ENCODE results near the gene FBXO31. TPM values are rescaled to one million over a fixed set of nuclear protein-coding genes. Genes with fewer than 3 reads are reported as not detected.

FBXO31 gene
- total and polyA plus RNA-seq, 2 donors (not counting 3 experiments of a cell fraction or from before 2014, with no cell fraction given): 17.1 to 31.8 TPM

DNA sequence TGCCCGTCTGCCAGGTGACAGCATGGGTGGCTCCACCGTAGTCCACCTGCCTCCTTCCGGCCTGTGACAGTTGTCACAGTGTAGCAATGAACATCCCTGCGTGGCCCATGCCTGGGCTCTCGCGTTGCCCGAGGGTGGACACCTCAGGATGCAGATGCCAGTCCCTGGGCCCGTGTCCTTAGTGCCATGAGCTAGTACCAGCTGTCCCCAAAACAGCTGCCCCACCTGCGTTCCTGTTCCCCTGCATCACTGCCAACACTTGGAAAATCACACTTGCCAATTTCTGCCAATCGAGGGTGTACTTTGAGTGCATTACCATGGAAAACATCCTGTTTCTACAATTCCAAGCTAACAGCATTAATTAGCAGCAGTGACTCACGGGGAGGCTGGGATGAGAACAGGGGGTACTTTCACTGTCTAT is 57.4 kb downstream of the FBXO31 start:
- no peak overlapping the region for H3K4me3 ChIP-seq (replicated peaks in 1 of 3; ENCODE audit: insufficient read depth in 1 of 3, low read depth in 1 of 3, low read length in 3 of 3)
- intact Hi-C loops (cut with micrococcal nuclease) (no loop called here), dilution Hi-C loops (cut with MboI; ENCODE audit: extremely low pct_ligation_motif_present, low sequenced_read_pairs) (no loop called here)
- BruUV-seq (replicated peaks): no TSS peak
- CTCF ChIA-PET: interaction anchor here (0.7 to 3.3 kb wide), 2 partner anchors 57 to 68 kb away, joined by 3 to 21 read pairs; partner anchors contain the start of gene FBXO31
- POLR2A ChIA-PET: no interaction called here
- peak; percentile 26 for DNase-seq (ENCODE audit: low read depth, low spot score)
- H3K79me2 ChIP-seq (ENCODE audit: control insufficient read depth, insufficient read depth, low read length): no peaks in the 10 kb centered on the region
- H4K20me1 ChIP-seq (replicated peaks; ENCODE audit: control insufficient read depth, extremely low read depth, insufficient read depth, low read length): no peaks in the 10 kb centered on the region
- H3K9ac ChIP-seq (replicated peaks; ENCODE audit: extremely low read depth, insufficient read depth, low read length): no peak overlapping the region
- H3K36me3 ChIP-seq (ENCODE audit: control insufficient read depth in 2 of 2, extremely low read depth in 1 of 2, insufficient read depth in 2 of 2, low read length in 2 of 2): peaks cover 2 to 11% of the 10 kb centered on the region in 2 experiments
- no peaks in the 10 kb centered on the region for H3K27me3 ChIP-seq (ENCODE audit: control insufficient read depth in 2 of 2, insufficient read depth in 2 of 2, low read length in 2 of 2)
- FAIRE-seq: no peak
- no peak for TF ChIP-seq JUN (IDR thresholded peaks at IDR 0.05; ENCODE audit: borderline replicate concordance, insufficient read depth, insufficient read length, low read depth)
- TF ChIP-seq, protein P1, sequence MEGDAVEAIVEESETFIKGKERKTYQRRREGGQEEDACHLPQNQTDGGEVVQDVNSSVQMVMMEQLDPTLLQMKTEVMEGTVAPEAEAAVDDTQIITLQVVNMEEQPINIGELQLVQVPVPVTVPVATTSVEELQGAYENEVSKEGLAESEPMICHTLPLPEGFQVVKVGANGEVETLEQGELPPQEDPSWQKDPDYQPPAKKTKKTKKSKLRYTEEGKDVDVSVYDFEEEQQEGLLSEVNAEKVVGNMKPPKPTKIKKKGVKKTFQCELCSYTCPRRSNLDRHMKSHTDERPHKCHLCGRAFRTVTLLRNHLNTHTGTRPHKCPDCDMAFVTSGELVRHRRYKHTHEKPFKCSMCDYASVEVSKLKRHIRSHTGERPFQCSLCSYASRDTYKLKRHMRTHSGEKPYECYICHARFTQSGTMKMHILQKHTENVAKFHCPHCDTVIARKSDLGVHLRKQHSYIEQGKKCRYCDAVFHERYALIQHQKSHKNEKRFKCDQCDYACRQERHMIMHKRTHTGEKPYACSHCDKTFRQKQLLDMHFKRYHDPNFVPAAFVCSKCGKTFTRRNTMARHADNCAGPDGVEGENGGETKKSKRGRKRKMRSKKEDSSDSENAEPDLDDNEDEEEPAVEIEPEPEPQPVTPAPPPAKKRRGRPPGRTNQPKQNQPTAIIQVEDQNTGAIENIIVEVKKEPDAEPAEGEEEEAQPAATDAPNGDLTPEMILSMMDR (IDR thresholded peaks at IDR 0.05; ENCODE audit: extremely low read depth in 1 of 2, insufficient read depth in 1 of 2, low read depth in 1 of 2, low read length in 2 of 2): no peak
- no peak overlapping the region for H3K4me2 ChIP-seq (ENCODE audit: insufficient read depth, low read length)
- H2AFZ ChIP-seq (ENCODE audit: low read depth, low read length): no peak overlapping the region
- H3K9me3 ChIP-seq (replicated peaks; ENCODE audit: control insufficient read depth, insufficient read depth, low read length): no peaks in the 10 kb centered on the region
- H3K27ac ChIP-seq (ENCODE audit: insufficient read depth, low read depth, low read length): no peak overlapping the region
- no peaks in the 10 kb centered on the region for H3K9me1 ChIP-seq (replicated peaks; ENCODE audit: control insufficient read depth, extremely low read depth, insufficient read depth, low read length)
- no peaks in the 10 kb centered on the region for H3K4me1 ChIP-seq (ENCODE audit: control insufficient read depth, extremely low read depth, insufficient read depth, low read length)

DNA sequence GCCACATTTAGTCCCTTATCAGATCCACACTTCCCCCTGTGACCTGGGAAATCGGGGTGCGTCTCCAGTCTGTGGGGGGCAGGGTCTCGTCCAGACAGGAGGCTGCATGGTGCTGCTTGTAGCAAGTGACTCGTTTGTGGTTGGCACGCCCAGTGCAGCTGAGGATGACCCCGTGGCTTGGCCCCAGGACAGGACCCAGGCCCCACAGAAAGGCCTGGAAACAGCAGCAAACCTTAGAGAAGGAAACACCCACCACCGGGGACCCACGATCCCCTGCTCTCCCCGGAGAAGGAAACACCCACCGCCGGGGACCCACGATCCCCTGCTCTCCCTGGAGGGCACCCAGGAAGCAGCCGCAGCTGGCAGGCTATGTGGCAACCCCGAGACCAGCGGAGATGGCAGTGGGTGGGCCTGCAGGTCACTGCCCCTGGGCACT is 58.1 kb downstream of the FBXO31 start:
- peaks cover 0 to 6% of the 10 kb centered on the region in 2 experiments for H3K36me3 ChIP-seq (ENCODE audit: control insufficient read depth in 2 of 2, extremely low read depth in 1 of 2, insufficient read depth in 2 of 2, low read length in 2 of 2)
- intact Hi-C loops (cut with micrococcal nuclease): no loop called here
- H2AFZ ChIP-seq (ENCODE audit: low read depth, low read length): no peak overlapping the region
- no peak overlapping the region for H3K9ac ChIP-seq (replicated peaks; ENCODE audit: extremely low read depth, insufficient read depth, low read length)
- CTCF ChIA-PET: interaction anchor here (0.6 to 3.3 kb wide), 4 partner anchors 15 to 725 kb away, joined by 3 to 21 read pairs (median 6); partner anchors contain the start of gene FBXO31
- BruUV-seq (replicated peaks): no TSS peak
- no peak overlapping the region for H3K4me2 ChIP-seq (ENCODE audit: insufficient read depth, low read length)
- no peaks in the 10 kb centered on the region for H3K9me1 ChIP-seq (replicated peaks; ENCODE audit: control insufficient read depth, extremely low read depth, insufficient read depth, low read length)
- TF ChIP-seq, protein P1 (IDR thresholded peaks at IDR 0.05; ENCODE audit: extremely low read depth in 1 of 2, insufficient read depth in 1 of 2, low read depth in 1 of 2, low read length in 2 of 2): no peak
- TF ChIP-seq POLR2AphosphoS5 (IDR thresholded peaks at IDR 0.05; ENCODE audit: insufficient read depth, low read depth, low read length): no peak
- TF ChIP-seq FOS (IDR thresholded peaks at IDR 0.05; ENCODE audit: borderline replicate concordance, insufficient read depth, low read length): no peak
- no peaks in the 10 kb centered on the region for H3K9me3 ChIP-seq (replicated peaks; ENCODE audit: control insufficient read depth, insufficient read depth, low read length)
- H4K20me1 ChIP-seq (replicated peaks; ENCODE audit: control insufficient read depth, extremely low read depth, insufficient read depth, low read length): no peaks in the 10 kb centered on the region
- no peaks in the 10 kb centered on the region for H3K4me1 ChIP-seq (ENCODE audit: control insufficient read depth, extremely low read depth, insufficient read depth, low read length)
- H3K27me3 ChIP-seq (ENCODE audit: control insufficient read depth in 2 of 2, insufficient read depth in 2 of 2, low read length in 2 of 2): no peaks in the 10 kb centered on the region
- no peak for DNase-seq (ENCODE audit: low read depth, low spot score)
- H3K4me3 ChIP-seq (replicated peaks in 1 of 3; ENCODE audit: insufficient read depth in 1 of 3, low read depth in 1 of 3, low read length in 3 of 3): no peak overlapping the region
- FAIRE-seq: no peak
- no peaks in the 10 kb centered on the region for H3K79me2 ChIP-seq (ENCODE audit: control insufficient read depth, insufficient read depth, low read length)
- POLR2A ChIA-PET: no interaction called here
- no peak overlapping the region for H3K27ac ChIP-seq (ENCODE audit: insufficient read depth, low read depth, low read length)
- dilution Hi-C loops (cut with MboI; ENCODE audit: extremely low pct_ligation_motif_present, low sequenced_read_pairs): no loop called here

All from endothelial cell of umbilical vein (primary cell).